Measurements from ENCODE around the gene PRKCE.

Gene PRKCE

DNA sequence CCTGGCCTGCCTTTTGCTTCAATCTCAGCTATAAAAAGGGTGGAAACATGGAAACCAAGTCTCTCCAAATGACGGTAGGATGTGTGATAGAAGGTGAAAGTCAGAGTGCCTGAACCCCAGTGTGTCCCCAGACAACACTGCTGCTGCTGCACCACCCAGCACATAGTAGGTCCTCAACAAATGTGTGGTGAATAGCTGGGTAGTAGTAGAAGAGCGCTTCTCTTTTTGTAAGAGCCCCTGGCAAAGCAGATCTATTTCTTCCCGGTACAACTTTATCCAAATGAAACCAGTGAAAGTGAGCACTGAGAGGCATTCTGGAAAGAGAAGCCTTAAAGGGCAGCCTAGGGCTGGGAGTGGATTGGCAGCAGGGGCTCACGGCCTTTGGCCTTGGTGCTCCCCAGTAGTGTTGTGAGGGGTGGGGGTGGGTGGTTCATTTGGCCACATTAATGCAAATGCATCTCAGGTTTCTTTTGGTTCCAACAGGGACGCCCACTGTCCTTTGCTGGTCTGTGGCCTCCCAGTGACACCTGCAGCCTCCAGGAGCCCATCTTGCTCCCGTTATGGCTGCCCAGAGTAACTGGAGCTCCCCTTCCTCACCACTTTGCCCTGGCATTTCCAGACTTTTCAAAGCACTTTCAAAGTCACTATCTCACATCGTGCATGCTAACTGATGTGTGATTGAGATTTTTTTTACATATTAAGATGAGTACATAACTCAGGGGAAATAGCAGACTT, 341.4 kb downstream of the PRKCE start:
- H3K18ac ChIP-seq (ENCODE audit: low read length) = no peak overlapping the region
- no peaks in the 10 kb centered on the region for H3K79me1 ChIP-seq (ENCODE audit: low read length)
- H4K8ac ChIP-seq (ENCODE audit: low read depth, low read length) = no peak overlapping the region
- H3K36me3 ChIP-seq (ENCODE audit: control insufficient read depth, insufficient read depth, low read length) = no peaks in the 10 kb centered on the region
- H3K4ac ChIP-seq (ENCODE audit: low read depth, low read length) = no peak overlapping the region
- H2AK5ac ChIP-seq (ENCODE audit: low read length) = no peak overlapping the region
- H3K27me3 ChIP-seq (ENCODE audit: insufficient read depth, low read length, poor library complexity) = no peaks in the 10 kb centered on the region
- H2BK5ac ChIP-seq (ENCODE audit: low read length) = no peak overlapping the region
- H3K23ac ChIP-seq (ENCODE audit: low read length) = no peak overlapping the region
- no peak overlapping the region for H2BK120ac ChIP-seq (ENCODE audit: low read depth, low read length)
- no CpG with 5 or more reads among the region's 7 CpGs for WGBS (ENCODE audit: extremely low coverage, insufficient coverage, low lambda C conversion rate)
- H4K5ac ChIP-seq (ENCODE audit: low read length) = no peak overlapping the region
- H3K79me2 ChIP-seq (ENCODE audit: control insufficient read depth, insufficient read depth, low read length) = no peaks in the 10 kb centered on the region
- no peak overlapping the region for H3K9ac ChIP-seq (ENCODE audit: low read length)
- no peak overlapping the region for H3K4me3 ChIP-seq (ENCODE audit: low read length)
- no peak overlapping the region for H3K4me2 ChIP-seq (ENCODE audit: low read length)
- H3K56ac ChIP-seq (ENCODE audit: low read length) = no peak overlapping the region
- H3K4me1 ChIP-seq (ENCODE audit: control insufficient read depth, low read depth, low read length) = no peaks in the 10 kb centered on the region
- no peak for DNase-seq
- no peak overlapping the region for H3K27ac ChIP-seq (ENCODE audit: low read depth, low read length)
- H2BK15ac ChIP-seq (replicated peaks; ENCODE audit: low read depth) = no peak overlapping the region

DNA sequence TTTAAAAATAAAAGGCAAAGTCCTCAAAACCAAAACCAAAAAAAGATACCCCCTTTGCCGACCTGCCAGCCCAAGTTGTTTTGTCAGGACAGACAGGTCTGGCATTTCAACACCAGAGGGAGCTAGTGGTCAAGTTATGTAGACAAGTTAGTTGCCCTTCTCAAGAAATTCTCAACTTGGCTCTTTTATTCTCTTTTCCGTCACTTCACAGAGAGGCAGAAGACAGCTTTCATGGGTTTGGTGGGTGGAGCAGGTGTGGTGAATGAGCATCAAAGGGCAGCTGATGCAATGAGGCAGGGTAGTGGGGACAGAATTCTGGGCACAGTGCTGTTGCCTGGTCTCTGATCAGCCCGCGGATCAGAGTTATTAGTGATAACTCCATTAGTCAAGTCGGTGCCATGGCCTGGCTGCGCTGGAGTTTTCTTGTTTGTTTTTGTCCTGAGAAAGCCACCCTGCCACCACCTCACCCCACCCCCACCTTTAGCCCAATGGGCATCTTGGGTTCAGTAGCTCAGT, 342.1 kb downstream of the PRKCE start:
- no peak overlapping the region for H3K23ac ChIP-seq (ENCODE audit: low read length)
- H2BK5ac ChIP-seq (ENCODE audit: low read length) = no peak overlapping the region
- H3K36me3 ChIP-seq (ENCODE audit: control insufficient read depth, insufficient read depth, low read length) = no peaks in the 10 kb centered on the region
- H3K27ac ChIP-seq (ENCODE audit: low read depth, low read length) = no peak overlapping the region
- no peak overlapping the region for H3K4ac ChIP-seq (ENCODE audit: low read depth, low read length)
- H3K9ac ChIP-seq (ENCODE audit: low read length) = no peak overlapping the region
- no peak overlapping the region for H3K4me2 ChIP-seq (ENCODE audit: low read length)
- H3K4me1 ChIP-seq (ENCODE audit: control insufficient read depth, low read depth, low read length) = no peaks in the 10 kb centered on the region
- H3K4me3 ChIP-seq (ENCODE audit: low read length) = no peak overlapping the region
- no peak overlapping the region for H4K5ac ChIP-seq (ENCODE audit: low read length)
- H2AK5ac ChIP-seq (ENCODE audit: low read length) = no peak overlapping the region
- no peaks in the 10 kb centered on the region for H3K79me2 ChIP-seq (ENCODE audit: control insufficient read depth, insufficient read depth, low read length)
- H2BK120ac ChIP-seq (ENCODE audit: low read depth, low read length) = no peak overlapping the region
- WGBS (ENCODE audit: extremely low coverage, insufficient coverage, low lambda C conversion rate) = no CpG with 5 or more reads among the region's 6 CpGs
- H3K27me3 ChIP-seq (ENCODE audit: insufficient read depth, low read length, poor library complexity) = no peaks in the 10 kb centered on the region
- H3K56ac ChIP-seq (ENCODE audit: low read length) = no peak overlapping the region
- no peak overlapping the region for H2BK15ac ChIP-seq (replicated peaks; ENCODE audit: low read depth)
- H3K79me1 ChIP-seq (ENCODE audit: low read length) = no peaks in the 10 kb centered on the region
- H4K8ac ChIP-seq (ENCODE audit: low read depth, low read length) = no peak overlapping the region
- peak; percentile 83 for DNase-seq
- H3K18ac ChIP-seq (ENCODE audit: low read length) = no peak overlapping the region

DNA sequence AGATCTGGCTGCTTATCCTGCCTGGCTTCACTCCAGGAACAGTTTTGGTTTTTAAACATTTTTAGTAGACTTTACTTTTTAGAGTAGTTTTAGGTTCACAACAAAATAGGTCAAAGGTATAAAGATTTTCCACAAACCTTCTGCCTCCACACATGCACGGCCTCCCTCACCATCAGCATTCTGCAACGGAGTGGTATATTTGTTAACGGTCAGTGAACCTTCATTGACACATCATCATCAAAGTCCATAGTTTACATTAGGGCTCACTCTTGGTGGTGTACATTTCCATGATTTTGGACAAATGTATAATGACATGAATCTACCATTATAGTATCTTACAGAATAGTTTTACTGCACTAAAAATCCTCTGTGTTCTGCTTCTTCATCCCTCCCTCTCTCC, 342.6 kb downstream of the PRKCE start:
- H3K27ac ChIP-seq (ENCODE audit: low read depth, low read length) = no peak overlapping the region
- H3K36me3 ChIP-seq (ENCODE audit: control insufficient read depth, insufficient read depth, low read length) = no peaks in the 10 kb centered on the region
- no peak overlapping the region for H2BK5ac ChIP-seq (ENCODE audit: low read length)

DNA sequence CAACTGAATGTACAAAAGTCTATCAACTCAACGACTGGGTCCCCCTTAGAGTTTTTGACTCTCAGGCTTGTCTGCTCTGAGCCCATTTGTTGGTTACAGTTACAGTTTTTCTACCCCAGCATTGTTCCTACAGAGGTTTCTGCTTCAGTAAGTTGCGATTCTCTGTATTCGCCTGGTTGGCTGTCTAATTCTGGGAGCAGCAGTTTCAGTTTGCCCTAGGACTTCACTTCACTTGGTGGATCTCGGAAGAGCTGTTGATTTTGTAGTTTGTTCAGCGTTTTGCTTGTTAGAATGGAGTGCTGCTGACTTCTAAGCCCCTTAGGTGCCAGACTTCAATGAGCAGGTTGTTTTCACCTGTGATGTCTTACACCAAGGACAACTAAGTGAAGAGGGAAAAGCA, 349.2 kb downstream of the PRKCE start:
- Histone ChIP-seq H4K8ac (ENCODE audit: low read depth, low read length) (no peak overlapping the region), H2BK120ac (ENCODE audit: low read depth, low read length) (no peak overlapping the region), H3K36me3 (ENCODE audit: control insufficient read depth, insufficient read depth, low read length) (no peaks in the 10 kb centered on the region), H3K79me2 (ENCODE audit: control insufficient read depth, insufficient read depth, low read length) (no peaks in the 10 kb centered on the region), H2AK5ac (ENCODE audit: low read length) (no peak overlapping the region), H3K18ac (ENCODE audit: low read length) (peak overlapping the region; percentile 51), H3K4me1 (ENCODE audit: control insufficient read depth, low read depth, low read length) (no peaks in the 10 kb centered on the region), H2BK15ac (replicated peaks; ENCODE audit: low read depth) (no peak overlapping the region), H3K27me3 (ENCODE audit: insufficient read depth, low read length, poor library complexity) (no peaks in the 10 kb centered on the region), H2BK5ac (ENCODE audit: low read length) (no peak overlapping the region), H3K4me2 (ENCODE audit: low read length) (no peak overlapping the region), H4K5ac (ENCODE audit: low read length) (no peak overlapping the region), H3K23ac (ENCODE audit: low read length) (no peak overlapping the region), H3K4ac (ENCODE audit: low read depth, low read length) (no peak overlapping the region), H3K27ac (ENCODE audit: low read depth, low read length) (no peak overlapping the region), H3K9ac (ENCODE audit: low read length) (no peak overlapping the region), H3K79me1 (ENCODE audit: low read length) (no peaks in the 10 kb centered on the region), H3K4me3 (ENCODE audit: low read length) (no peak overlapping the region), H3K56ac (ENCODE audit: low read length) (no peak overlapping the region)
- WGBS (ENCODE audit: extremely low coverage, insufficient coverage, low lambda C conversion rate) = no CpG with 5 or more reads among the region's 5 CpGs
- no peak for DNase-seq

More for the DNA sequence above, 342.6 kb downstream of the PRKCE start:
- Histone ChIP-seq H3K9ac (ENCODE audit: low read length) (no peak overlapping the region), H4K8ac (ENCODE audit: low read depth, low read length) (no peak overlapping the region), H3K4ac (ENCODE audit: low read depth, low read length) (no peak overlapping the region), H3K23ac (ENCODE audit: low read length) (no peak overlapping the region), H2BK15ac (replicated peaks; ENCODE audit: low read depth) (no peak overlapping the region), H2AK5ac (ENCODE audit: low read length) (no peak overlapping the region), H3K18ac (ENCODE audit: low read length) (no peak overlapping the region), H3K4me3 (ENCODE audit: low read length) (no peak overlapping the region), H2BK120ac (ENCODE audit: low read depth, low read length) (no peak overlapping the region), H3K4me2 (ENCODE audit: low read length) (no peak overlapping the region), H3K27me3 (ENCODE audit: insufficient read depth, low read length, poor library complexity) (no peaks in the 10 kb centered on the region), H3K4me1 (ENCODE audit: control insufficient read depth, low read depth, low read length) (no peaks in the 10 kb centered on the region), H3K79me1 (ENCODE audit: low read length) (no peaks in the 10 kb centered on the region), H3K79me2 (ENCODE audit: control insufficient read depth, insufficient read depth, low read length) (no peaks in the 10 kb centered on the region), H4K5ac (ENCODE audit: low read length) (no peak overlapping the region), H3K56ac (ENCODE audit: low read length) (no peak overlapping the region)
- WGBS (ENCODE audit: extremely low coverage, insufficient coverage, low lambda C conversion rate) = no CpG with 5 or more reads among the region's 3 CpGs
- DNase-seq = no peak

DNA sequence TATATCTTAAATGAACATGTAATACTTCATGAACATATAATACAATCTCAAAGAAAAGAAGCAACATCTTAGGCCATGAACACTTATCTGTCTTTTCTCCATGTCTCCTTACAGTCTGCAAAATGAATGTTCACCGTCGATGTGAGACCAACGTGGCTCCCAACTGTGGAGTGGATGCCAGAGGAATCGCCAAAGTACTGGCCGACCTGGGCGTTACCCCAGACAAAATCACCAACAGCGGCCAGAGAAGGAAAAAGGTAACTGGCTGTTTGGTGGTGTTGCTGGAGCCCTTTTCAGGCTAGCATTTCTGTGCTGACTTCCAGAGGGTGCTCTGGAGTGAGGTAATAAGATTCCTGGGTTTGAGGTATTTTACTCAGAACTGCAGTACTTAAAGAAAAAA, 349.8 kb downstream of the PRKCE start:
- Histone ChIP-seq H3K27ac (ENCODE audit: low read depth, low read length) (no peak overlapping the region), H2BK5ac (ENCODE audit: low read length) (no peak overlapping the region), H3K4me2 (ENCODE audit: low read length) (no peak overlapping the region), H3K27me3 (ENCODE audit: insufficient read depth, low read length, poor library complexity) (no peaks in the 10 kb centered on the region), H3K9ac (ENCODE audit: low read length) (no peak overlapping the region), H3K36me3 (ENCODE audit: control insufficient read depth, insufficient read depth, low read length) (no peaks in the 10 kb centered on the region), H2BK15ac (replicated peaks; ENCODE audit: low read depth) (no peak overlapping the region), H3K79me1 (ENCODE audit: low read length) (no peaks in the 10 kb centered on the region), H2BK120ac (ENCODE audit: low read depth, low read length) (no peak overlapping the region), H3K18ac (ENCODE audit: low read length) (no peak overlapping the region), H4K5ac (ENCODE audit: low read length) (no peak overlapping the region), H3K56ac (ENCODE audit: low read length) (no peak overlapping the region), H2AK5ac (ENCODE audit: low read length) (no peak overlapping the region), H3K4me3 (ENCODE audit: low read length) (no peak overlapping the region), H4K8ac (ENCODE audit: low read depth, low read length) (no peak overlapping the region), H3K4ac (ENCODE audit: low read depth, low read length) (no peak overlapping the region), H3K79me2 (ENCODE audit: control insufficient read depth, insufficient read depth, low read length) (no peaks in the 10 kb centered on the region), H3K23ac (ENCODE audit: low read length) (no peak overlapping the region), H3K4me1 (ENCODE audit: control insufficient read depth, low read depth, low read length) (no peaks in the 10 kb centered on the region)
- DNase-seq = no peak
- no CpG with 5 or more reads among the region's 7 CpGs for WGBS (ENCODE audit: extremely low coverage, insufficient coverage, low lambda C conversion rate)
